Keratinocyte (primary cell): ENCODE measurements around the gene ATP5F1D. TPM values are rescaled to one million over a fixed set of nuclear protein-coding genes. Genes with fewer than 3 reads are reported as not detected.
"Not testable (repeated sequence)": the region's sequence is repeated elsewhere in the genome, so short reads cannot be mapped to it uniquely, and the experiment has no call there.

ENCODE experiments used
- DNase-seq: peaks from one replicate; pipeline ENCODE4 v3.0.0-alpha.2; 2011; ENCODE audit warnings: low read depth, missing footprints, low spot score
- FAIRE-seq: peaks from 2 replicates; lab custom pipeline; 2011; peaks lifted over from hg19 to GRCh38; lab: Jason Lieb, UNC
- H2AFZ ChIP-seq: 2 replicates; pipeline ENCODE4 v1.6.0; 2012; ENCODE audit warnings: low read length, control low read depth, inconsistent platforms; ENCODE audit not compliant: control insufficient read depth
- H3K27ac ChIP-seq: 2 replicates; pipeline ENCODE4 v1.5.1; 2011; ENCODE audit warnings: low read length; ENCODE audit not compliant: control insufficient read depth, insufficient read depth
- H3K27me3 ChIP-seq: 3 replicates; pipeline ENCODE4 v1.6.0; 2011; ENCODE audit warnings: low read length; ENCODE audit not compliant: control insufficient read depth, insufficient read depth; ENCODE audit errors: extremely low read depth
- H3K36me3 ChIP-seq, 2 experiments: 2 replicates in 1 of 2; 3 replicates in 1 of 2; pipeline ENCODE4 v1.5.1; 2011; ENCODE audit warnings: low read length in 2 of 2, mild to moderate bottlenecking in 1 of 2; ENCODE audit not compliant: control insufficient read depth in 2 of 2, insufficient read depth in 2 of 2; ENCODE audit errors: extremely low read depth in 1 of 2
- H3K4me1 ChIP-seq: 3 replicates; pipeline ENCODE4 v1.5.1; 2011; ENCODE audit warnings: low read length; ENCODE audit not compliant: control insufficient read depth, insufficient read depth; ENCODE audit errors: extremely low read depth
- H3K4me2 ChIP-seq: 3 replicates; pipeline ENCODE4 v1.6.0; 2011; ENCODE audit warnings: low read depth, low read length; ENCODE audit not compliant: control insufficient read depth, insufficient read depth; ENCODE audit errors: extremely low read depth
- H3K4me3 ChIP-seq, 3 experiments: fragments of 200-600 bp in 1 of 3; sonication (generic) in 1 of 3; 2 replicates in 2 of 3; 3 replicates in 1 of 3; pipeline ENCODE4 v1.5.1; 2011 to 2016; ENCODE audit warnings: low read length in 3 of 3, mild to moderate bottlenecking in 3 of 3, control low read depth in 2 of 3, inconsistent platforms in 1 of 3, low read depth in 1 of 3, mixed read lengths in 1 of 3, mixed run types in 1 of 3, moderate library complexity in 1 of 3; ENCODE audit not compliant: control insufficient read depth in 2 of 3, insufficient read depth in 2 of 3; ENCODE audit errors: extremely low read depth in 1 of 3
- H3K79me2 ChIP-seq: 2 replicates; pipeline ENCODE4 v1.6.0; 2012; ENCODE audit warnings: low read length; ENCODE audit not compliant: control insufficient read depth, insufficient read depth
- H3K9ac ChIP-seq: 3 replicates; pipeline ENCODE4 v1.6.0; 2011; ENCODE audit warnings: low read length; ENCODE audit not compliant: control insufficient read depth, insufficient read depth; ENCODE audit errors: extremely low read depth
- H3K9me1 ChIP-seq: 3 replicates; pipeline ENCODE4 v1.6.0; 2011; ENCODE audit warnings: low read length; ENCODE audit not compliant: control insufficient read depth, insufficient read depth; ENCODE audit errors: extremely low read depth
- H3K9me3 ChIP-seq: 2 replicates; pipeline ENCODE4 v1.5.1; 2012; ENCODE audit warnings: low read depth, low read length; ENCODE audit not compliant: control insufficient read depth
- H4K20me1 ChIP-seq: 3 replicates; pipeline ENCODE4 v1.6.0; 2011; ENCODE audit warnings: low read length; ENCODE audit not compliant: control insufficient read depth, insufficient read depth; ENCODE audit errors: extremely low read depth
- EZH2 ChIP-seq: IDR thresholded peaks from one replicate; pipeline ENCODE4 v1.6.1; 2012; ENCODE audit warnings: inconsistent platforms, mild to moderate bottlenecking, low read length, moderate library complexity
- dilution Hi-C: fragments of 300-500 bp; cut with MboI; formaldehyde crosslinking; loops from one replicate; pipeline ENCODE4 v1.7.0; 2020; ENCODE audit warnings: low sequenced_read_pairs; ENCODE audit not compliant: extremely low pct_ligation_motif_present
- polyA plus RNA-seq, 5 experiments: library from polyadenylated mRNA; depleted of rRNA in 3 of 5; stranded (reverse) in 3 of 5; stranded (forward) in 1 of 5; unstranded in 1 of 5; fragments of >200 nt; gene quantifications; 1 replicate in 1 of 5; 2 replicates in 3 of 5; 3 replicates in 1 of 5; pipeline versions ENCODE4 v1.2.1 to v1.2.3, GENCODE V29; 2011 to 2012; ENCODE audit warnings: missing spikeins in 2 of 5, low read depth in 1 of 5, low replicate concordance in 1 of 5
- TF ChIP-seq, protein P1 (sequence below), 3 experiments: IDR thresholded peaks in 1 of 3; conservative IDR thresholded peaks in 1 of 3; optimal IDR thresholded peaks in 1 of 3; 2 replicates in 2 of 3; 3 replicates in 1 of 3; pipeline versions ENCODE3 to v1.5.1; 2011; ENCODE audit warnings: low read length in 3 of 3, mild to moderate bottlenecking in 3 of 3, moderate library complexity in 2 of 3, control low read depth in 1 of 3, inconsistent platforms in 1 of 3; ENCODE audit not compliant: insufficient read depth in 2 of 3; ENCODE audit errors: extremely low read depth in 1 of 3

ATP5F1D gene
- polyA plus RNA-seq, 1 donor (not counting 4 experiments of a cell fraction or from before 2014, with no cell fraction given) = 51.3 TPM

DNA sequence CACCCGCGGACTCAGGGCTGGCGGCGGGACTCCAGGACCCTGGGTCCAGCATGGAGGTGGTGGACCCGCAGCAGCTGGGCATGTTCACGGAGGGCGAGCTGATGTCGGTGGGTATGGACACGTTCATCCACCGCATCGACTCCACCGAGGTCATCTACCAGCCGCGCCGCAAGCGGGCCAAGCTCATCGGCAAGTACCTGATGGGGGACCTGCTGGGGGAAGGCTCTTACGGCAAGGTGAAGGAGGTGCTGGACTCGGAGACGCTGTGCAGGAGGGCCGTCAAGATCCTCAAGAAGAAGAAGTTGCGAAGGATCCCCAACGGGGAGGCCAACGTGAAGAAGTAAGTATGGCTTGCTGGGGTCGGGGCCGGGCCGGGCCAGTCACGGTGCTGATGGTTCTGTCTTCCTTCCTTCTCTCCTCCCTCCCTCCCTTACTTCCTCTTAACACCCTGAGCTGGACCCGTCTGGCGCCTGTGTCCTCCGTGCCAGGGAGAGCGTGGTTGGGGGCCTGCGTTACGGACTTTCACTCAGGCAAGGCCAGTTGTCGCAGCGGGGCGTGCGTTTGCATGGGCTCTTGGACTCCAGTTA lies 34.6 kb upstream of the ATP5F1D start:
- H3K79me2 ChIP-seq = peaks cover 54% of the 10 kb centered on the region
- no peak for FAIRE-seq
- H3K27me3 ChIP-seq = no peaks in the 10 kb centered on the region
- peaks cover 11% of the 10 kb centered on the region for H4K20me1 ChIP-seq
- no peak overlapping the region for H2AFZ ChIP-seq
- TF ChIP-seq, protein P1, sequence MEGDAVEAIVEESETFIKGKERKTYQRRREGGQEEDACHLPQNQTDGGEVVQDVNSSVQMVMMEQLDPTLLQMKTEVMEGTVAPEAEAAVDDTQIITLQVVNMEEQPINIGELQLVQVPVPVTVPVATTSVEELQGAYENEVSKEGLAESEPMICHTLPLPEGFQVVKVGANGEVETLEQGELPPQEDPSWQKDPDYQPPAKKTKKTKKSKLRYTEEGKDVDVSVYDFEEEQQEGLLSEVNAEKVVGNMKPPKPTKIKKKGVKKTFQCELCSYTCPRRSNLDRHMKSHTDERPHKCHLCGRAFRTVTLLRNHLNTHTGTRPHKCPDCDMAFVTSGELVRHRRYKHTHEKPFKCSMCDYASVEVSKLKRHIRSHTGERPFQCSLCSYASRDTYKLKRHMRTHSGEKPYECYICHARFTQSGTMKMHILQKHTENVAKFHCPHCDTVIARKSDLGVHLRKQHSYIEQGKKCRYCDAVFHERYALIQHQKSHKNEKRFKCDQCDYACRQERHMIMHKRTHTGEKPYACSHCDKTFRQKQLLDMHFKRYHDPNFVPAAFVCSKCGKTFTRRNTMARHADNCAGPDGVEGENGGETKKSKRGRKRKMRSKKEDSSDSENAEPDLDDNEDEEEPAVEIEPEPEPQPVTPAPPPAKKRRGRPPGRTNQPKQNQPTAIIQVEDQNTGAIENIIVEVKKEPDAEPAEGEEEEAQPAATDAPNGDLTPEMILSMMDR (optimal IDR thresholded peaks at IDR 0.05 in 1 of 3, IDR thresholded peaks at IDR 0.05 in 1 of 3, conservative IDR thresholded peaks at IDR 0.05 in 1 of 3; ENCODE audit: extremely low read depth in 1 of 3, insufficient read depth in 2 of 3, low read length in 3 of 3) = no peak
- TF ChIP-seq EZH2 = no peak
- dilution Hi-C loops = no loop called here
- peak overlapping the region; percentile 95 for H3K4me2 ChIP-seq
- no peaks in the 10 kb centered on the region for H3K9me1 ChIP-seq
- DNase-seq = no peak
- H3K9me3 ChIP-seq = no peaks in the 10 kb centered on the region
- peaks cover 4 to 14% of the 10 kb centered on the region in 2 experiments for H3K36me3 ChIP-seq
- peak overlapping the region; percentile 81 for H3K9ac ChIP-seq
- peak overlapping the region; percentile 67 for H3K27ac ChIP-seq
- peak overlapping the region; percentile 73 to 89 (median 79) for H3K4me3 ChIP-seq
- H3K4me1 ChIP-seq = peaks cover 29% of the 10 kb centered on the region

DNA sequence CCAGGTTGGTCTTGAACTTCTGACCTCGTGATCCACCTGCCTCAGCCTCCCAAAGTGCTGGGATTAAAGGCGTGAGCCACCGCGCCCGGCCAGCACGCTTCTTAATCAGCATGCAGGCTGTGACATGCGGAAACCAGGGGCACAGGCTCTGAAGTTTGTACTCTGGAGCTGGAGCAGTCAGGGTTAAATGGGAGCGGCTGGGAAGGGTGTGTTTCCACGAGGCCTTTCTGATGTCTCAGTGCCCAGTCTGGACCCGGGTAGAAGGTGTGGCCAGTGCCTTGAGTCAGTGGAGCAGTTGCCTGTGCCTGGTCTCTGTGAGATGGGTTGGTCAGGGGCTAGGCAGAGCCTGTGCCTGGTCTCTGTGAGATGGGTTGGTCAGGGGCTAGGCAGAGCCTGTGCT lies 32.7 kb upstream of the ATP5F1D start:
- H3K36me3 ChIP-seq = peaks cover 8 to 14% of the 10 kb centered on the region in 2 experiments
- peak overlapping the region; percentile 31 for H3K27ac ChIP-seq
- peaks cover 68% of the 10 kb centered on the region for H3K79me2 ChIP-seq
- dilution Hi-C loops, H3K27me3 ChIP-seq, H3K9ac ChIP-seq, H3K9me3 ChIP-seq, H2AFZ ChIP-seq, H3K9me1 ChIP-seq: not testable (repeated sequence)
- peak overlapping the region; percentile 45 for H3K4me2 ChIP-seq
- FAIRE-seq (peak; percentile 66), DNase-seq (peak; percentile 81)
- peaks cover 11% of the 10 kb centered on the region for H4K20me1 ChIP-seq
- peak overlapping the region in 1 of 3 experiments; percentile 7 for H3K4me3 ChIP-seq
- H3K4me1 ChIP-seq = peaks cover 38% of the 10 kb centered on the region

DNA sequence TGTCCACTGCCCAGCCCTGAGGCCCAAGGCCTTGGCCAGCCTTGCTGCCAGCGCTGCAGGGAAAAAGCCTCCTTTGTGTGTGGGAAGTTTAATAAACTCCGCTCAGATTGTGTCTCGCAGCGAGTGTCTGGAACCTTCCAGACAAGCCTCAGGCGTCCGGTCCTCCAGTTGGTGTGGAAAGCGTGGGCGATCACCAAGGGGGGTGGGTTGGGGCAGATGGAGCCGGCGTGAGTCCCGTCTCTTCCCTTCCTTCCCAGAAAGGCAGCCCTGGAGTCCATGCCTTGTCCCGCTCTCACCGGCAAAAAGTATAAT lies 31.4 kb upstream of the ATP5F1D start:
- H3K79me2 ChIP-seq = peaks cover 80% of the 10 kb centered on the region
- peak overlapping the region; percentile 29 for H3K27ac ChIP-seq
- peak overlapping the region; percentile 39 for H3K4me2 ChIP-seq
- peaks cover 49% of the 10 kb centered on the region for H3K4me1 ChIP-seq
- no peak overlapping the region for H2AFZ ChIP-seq
- H3K36me3 ChIP-seq = peaks cover 8 to 17% of the 10 kb centered on the region in 2 experiments
- no peak for FAIRE-seq
- no peaks in the 10 kb centered on the region for H3K9me3 ChIP-seq
- H4K20me1 ChIP-seq = peaks cover 11% of the 10 kb centered on the region
- TF ChIP-seq, protein P1 (optimal IDR thresholded peaks at IDR 0.05 in 1 of 3, IDR thresholded peaks at IDR 0.05 in 1 of 3, conservative IDR thresholded peaks at IDR 0.05 in 1 of 3; ENCODE audit: extremely low read depth in 1 of 3, insufficient read depth in 2 of 3, low read length in 3 of 3) = no peak
- TF ChIP-seq EZH2 = no peak
- no peak for DNase-seq
- H3K9ac ChIP-seq = no peak overlapping the region
- no peak overlapping the region for H3K4me3 ChIP-seq
- H3K27me3 ChIP-seq = no peaks in the 10 kb centered on the region
- dilution Hi-C loops = no loop called here
- no peaks in the 10 kb centered on the region for H3K9me1 ChIP-seq
